Measurements from ENCODE around the gene KIFC3. TPM values are rescaled to one million over a fixed set of nuclear protein-coding genes. Genes with fewer than 3 reads are reported as not detected.

The KIFC3 gene
- total and polyA plus RNA-seq, 7 donors: 3.1 to 17.8 (median 6.6) TPM

- Histone ChIP-seq H3K9me3 (no peaks in the 10 kb centered on the region), H3K4me1 (peaks cover 6% of the 10 kb centered on the region), H3K27ac (no peak overlapping the region), H3K36me3 (ENCODE audit: insufficient read depth in 1 of 2, low read depth in 1 of 2) (no peaks in the 10 kb centered on the region), H3K4me3 (no peak overlapping the region), H3K27me3 (ENCODE audit: insufficient read depth in 3 of 3, low read length in 2 of 3) (no peaks in the 10 kb centered on the region)
- TF ChIP-seq CTCF (IDR thresholded peaks at IDR 0.05): no peak
- ATAC-seq (no peak), DNase-seq (peak in 1 of 2 donors; percentile 8)
- 89 to 98% (median 96%) methylated on average over 5 of the region's 5 CpGs for WGBS, 3 donors
- intact Hi-C loops (cut with DNase I): no loop called here
Measured at GRCh38 chr16:57822018-57822553, 19.8 kb upstream of the KIFC3 start.

- intact Hi-C loops (cut with DNase I): no loop called here
- no peak for ATAC-seq
- Histone ChIP-seq H3K4me3 (no peak overlapping the region), H3K27me3 (ENCODE audit: insufficient read depth in 3 of 3, low read length in 2 of 3) (no peaks in the 10 kb centered on the region), H3K9me3 (no peaks in the 10 kb centered on the region), H3K27ac (no peak overlapping the region), H3K36me3 (ENCODE audit: insufficient read depth in 1 of 2, low read depth in 1 of 2) (no peaks in the 10 kb centered on the region), H3K4me1 (peaks cover 11% of the 10 kb centered on the region)
- no peak for TF ChIP-seq CTCF (IDR thresholded peaks at IDR 0.05)
- no peak for DNase-seq
- WGBS, 3 donors: 81 to 88% (median 85%) methylated on average over 10 of the region's 10 CpGs
Measured at GRCh38 chr16:57821149-57821971, 19.1 kb upstream of the KIFC3 start.

GRCh38 chr16:57818377-57819064 is 16.2 kb upstream of the KIFC3 start:
- Histone ChIP-seq H3K4me3 (no peak overlapping the region), H3K4me1 (peaks cover 18% of the 10 kb centered on the region), H3K36me3 (ENCODE audit: insufficient read depth in 1 of 2, low read depth in 1 of 2) (no peaks in the 10 kb centered on the region), H3K27ac (no peak overlapping the region), H3K9me3 (no peaks in the 10 kb centered on the region), H3K27me3 (ENCODE audit: insufficient read depth in 3 of 3, low read length in 2 of 3) (no peaks in the 10 kb centered on the region)
- no peak for TF ChIP-seq CTCF (IDR thresholded peaks at IDR 0.05)
- intact Hi-C loops (cut with DNase I): loop anchor here in 1 of 2 donors (5.0 kb wide), 1 partner anchor 1366 kb away; the partner anchor contains the start of genes NUDT21 and OGFOD1
- 55 to 69% (median 64%) methylated on average over 8 of the region's 8 CpGs for WGBS, 3 donors
- ATAC-seq: no peak
- DNase-seq: peak in 1 of 2 donors; percentile 26

- H3K36me3 ChIP-seq (ENCODE audit: insufficient read depth in 1 of 2, low read depth in 1 of 2): no peaks in the 10 kb centered on the region
- peaks cover 18% of the 10 kb centered on the region for H3K4me1 ChIP-seq
- no peak overlapping the region for H3K27ac ChIP-seq
- TF ChIP-seq CTCF (IDR thresholded peaks at IDR 0.05): no peak
- DNase-seq (no peak), ATAC-seq (no peak)
- intact Hi-C loops (cut with DNase I): loop anchor here in 1 of 2 donors (5.0 kb wide), 1 partner anchor 1365 kb away; the partner anchor contains the start of genes NUDT21 and OGFOD1
- H3K4me3 ChIP-seq: no peak overlapping the region
- H3K9me3 ChIP-seq: no peaks in the 10 kb centered on the region
- no peaks in the 10 kb centered on the region for H3K27me3 ChIP-seq (ENCODE audit: insufficient read depth in 3 of 3, low read length in 2 of 3)
Measured at GRCh38 chr16:57817680-57818079, 15.4 kb upstream of the KIFC3 start.
